Thoracic aorta (tissue), 2 donors: ENCODE data around the gene CHL1. TPM values are rescaled to one million over a fixed set of nuclear protein-coding genes. Genes with fewer than 3 reads are reported as not detected.

Experiments
- ATAC-seq: fragments of 150-250 bp; one replicate; pipeline ENCODE4 v1.8.0; 2017; ENCODE audit warnings: low read depth; ENCODE audit not compliant: insufficient number of reproducible peaks, low FRiP score
- DNase-seq: peaks from one replicate; pipeline ENCODE4 v3.0.0-alpha.2; 2020; ENCODE audit warnings: low spot score
- H3K27ac ChIP-seq, 2 donors: fragments of 200-600 bp; sonication (generic); 1 replicate in 1 of 2; 2 replicates in 1 of 2; pipeline ENCODE4 v1.5.1; 2016; ENCODE audit warnings: mild to moderate bottlenecking in 2 of 2, moderate library complexity in 2 of 2
- H3K27me3 ChIP-seq: fragments of 200-600 bp; sonication (generic); replicated peaks from 2 replicates; pipeline ENCODE4 v1.6.0; 2016; ENCODE audit warnings: mild to moderate bottlenecking; ENCODE audit not compliant: insufficient read depth
- H3K36me3 ChIP-seq: fragments of 200-600 bp; sonication (generic); one replicate; pipeline ENCODE4 v1.5.1; 2016
- H3K4me1 ChIP-seq, 2 donors: fragments of 200-600 bp; sonication (generic); 1 replicate in 1 of 2; 2 replicates in 1 of 2; pipeline versions ENCODE4 v1.5.1 to v1.6.0; 2016; ENCODE audit warnings: low read depth in 2 of 2, mild to moderate bottlenecking in 1 of 2; ENCODE audit not compliant: control insufficient read depth in 1 of 2
- H3K4me3 ChIP-seq: fragments of 200-600 bp; sonication (generic); 2 replicates; pipeline ENCODE4 v1.5.1; 2016; ENCODE audit warnings: mild to moderate bottlenecking
- H3K9me3 ChIP-seq: fragments of 200-600 bp; sonication (generic); 2 replicates; pipeline ENCODE4 v1.5.1; 2016
- CTCF ChIP-seq: fragments of 200-600 bp; sonication (generic); IDR thresholded peaks from one replicate; pipeline ENCODE4 v1.5.1; 2019; ENCODE audit warnings: antibody characterized with exemption
- total RNA-seq, 2 donors: library from RNA; depleted of rRNA; stranded (reverse); fragments of >200 nt; gene quantifications; one replicate each; pipeline versions ENCODE4 v1.1.0 to v1.2.3, GENCODE V29; 2016

Gene CHL1
- total RNA-seq, 2 donors from 2014 or later: 2.0 to 7.5 TPM

GRCh38 chr3:288417-288816 lies 91.9 kb downstream of the CHL1 start:
- TF ChIP-seq CTCF: no peak

GRCh38 chr3:291028-291427 lies 94.5 kb downstream of the CHL1 start:
- H3K4me1 ChIP-seq: no peaks in the 10 kb centered on the region
- H3K4me3 ChIP-seq: no peak overlapping the region
- ATAC-seq (no peak), DNase-seq (no peak)
- H3K9me3 ChIP-seq: no peaks in the 10 kb centered on the region
- no peak overlapping the region for H3K27ac ChIP-seq
- no peaks in the 10 kb centered on the region for H3K36me3 ChIP-seq
- no peak for TF ChIP-seq CTCF
- H3K27me3 ChIP-seq: no peaks in the 10 kb centered on the region

More at GRCh38 chr3:288417-288816, 91.9 kb downstream of the CHL1 start:
- DNase-seq: no peak
- no peaks in the 10 kb centered on the region for H3K36me3 ChIP-seq
- H3K4me1 ChIP-seq: no peaks in the 10 kb centered on the region
- H3K9me3 ChIP-seq: no peaks in the 10 kb centered on the region
- no peak for ATAC-seq
- no peak overlapping the region for H3K27ac ChIP-seq
- no peaks in the 10 kb centered on the region for H3K27me3 ChIP-seq
- no peak overlapping the region for H3K4me3 ChIP-seq

GRCh38 chr3:291646-292436 lies 95.3 kb downstream of the CHL1 start:
- Histone ChIP-seq H3K9me3 (no peaks in the 10 kb centered on the region), H3K36me3 (no peaks in the 10 kb centered on the region), H3K27ac (no peak overlapping the region), H3K27me3 (no peaks in the 10 kb centered on the region), H3K4me3 (no peak overlapping the region), H3K4me1 (no peaks in the 10 kb centered on the region)
- DNase-seq (no peak), ATAC-seq (no peak)
- no peak for TF ChIP-seq CTCF

- Histone ChIP-seq H3K4me1 (no peaks in the 10 kb centered on the region), H3K4me3 (no peak overlapping the region), H3K36me3 (no peaks in the 10 kb centered on the region), H3K9me3 (no peaks in the 10 kb centered on the region), H3K27me3 (no peaks in the 10 kb centered on the region), H3K27ac (no peak overlapping the region)
- DNase-seq: no peak
- no peak for ATAC-seq
- TF ChIP-seq CTCF: no peak
Observed at GRCh38 chr3:294096-294495, 97.5 kb downstream of the CHL1 start.

GRCh38 chr3:294581-294980 lies 98.0 kb downstream of the CHL1 start:
- H3K4me3 ChIP-seq: no peak overlapping the region
- no peaks in the 10 kb centered on the region for H3K27me3 ChIP-seq
- no peak overlapping the region for H3K27ac ChIP-seq
- TF ChIP-seq CTCF: no peak
- H3K36me3 ChIP-seq: no peaks in the 10 kb centered on the region
- DNase-seq: no peak
- no peaks in the 10 kb centered on the region for H3K4me1 ChIP-seq
- ATAC-seq: no peak
- H3K9me3 ChIP-seq: no peaks in the 10 kb centered on the region
